Measurements from ENCODE around the gene GALNT3.

GALNT3 gene

GRCh38 chr2:165796129-165796528 is 2.1 kb upstream of the GALNT3 start:
- DNase-seq (ENCODE audit: low spot score) = no peak

GRCh38 chr2:165795011-165795410 is 964 bp upstream of the GALNT3 start:
- no peak for DNase-seq (ENCODE audit: low spot score)

- DNase-seq (ENCODE audit: low spot score) = peak; percentile 90
Observed at GRCh38 chr2:165794536-165794928, 485 bp upstream of the GALNT3 start.

GRCh38 chr2:165793161-165793778 is 777 bp downstream of the GALNT3 start:
- DNase-seq (ENCODE audit: low spot score) = no peak

GRCh38 chr2:165792104-165792454 is 2.0 kb downstream of the GALNT3 start:
- no peak for DNase-seq (ENCODE audit: low spot score)

- DNase-seq (ENCODE audit: low spot score) = no peak
Observed at GRCh38 chr2:165791421-165792103, 2.5 kb downstream of the GALNT3 start.

GRCh38 chr2:165790466-165790865 is 3.6 kb downstream of the GALNT3 start:
- DNase-seq (ENCODE audit: low spot score) = no peak

GRCh38 chr2:165787334-165787733 is 6.7 kb downstream of the GALNT3 start:
- no peak for DNase-seq (ENCODE audit: low spot score)

- DNase-seq (ENCODE audit: low spot score) = no peak
Observed at GRCh38 chr2:165779706-165780105, 14.3 kb downstream of the GALNT3 start.

- DNase-seq (ENCODE audit: low spot score) = peak; percentile 22
Observed at GRCh38 chr2:165778653-165779451, 15.2 kb downstream of the GALNT3 start.

GRCh38 chr2:165778187-165778556 is 15.9 kb downstream of the GALNT3 start:
- DNase-seq (ENCODE audit: low spot score) = no peak

GRCh38 chr2:165777522-165778186 is 16.4 kb downstream of the GALNT3 start:
- DNase-seq (ENCODE audit: low spot score) = peak; percentile 18

- no peak for DNase-seq (ENCODE audit: low spot score)
Observed at GRCh38 chr2:165776796-165777195, 17.3 kb downstream of the GALNT3 start.

GRCh38 chr2:165776013-165776412 is 18.0 kb downstream of the GALNT3 start:
- DNase-seq (ENCODE audit: low spot score) = no peak

GRCh38 chr2:165773684-165774083 is 20.4 kb downstream of the GALNT3 start:
- DNase-seq (ENCODE audit: low spot score) = no peak

- no peak for DNase-seq (ENCODE audit: low spot score)
Observed at GRCh38 chr2:165772183-165772582, 21.9 kb downstream of the GALNT3 start.

GRCh38 chr2:165766326-165766927 is 27.6 kb downstream of the GALNT3 start:
- DNase-seq (ENCODE audit: low spot score) = no peak

- DNase-seq (ENCODE audit: low spot score) = no peak
Observed at GRCh38 chr2:165762723-165763122, 31.3 kb downstream of the GALNT3 start.

GRCh38 chr2:165757906-165758675 is 36.0 kb downstream of the GALNT3 start:
- DNase-seq (ENCODE audit: low spot score) = no peak

GRCh38 chr2:165746501-165746900 is 47.5 kb downstream of the GALNT3 start:
- no peak for DNase-seq (ENCODE audit: low spot score)

GRCh38 chr2:165745916-165746315 is 48.1 kb downstream of the GALNT3 start:
- DNase-seq (ENCODE audit: low spot score) = no peak

GRCh38 chr2:165743442-165743841 is 50.6 kb downstream of the GALNT3 start:
- no peak for DNase-seq (ENCODE audit: low spot score)
